Nephron progenitor cell (in vitro differentiated cells): ENCODE measurements around the gene AP2A2.

Experiments
- DNase-seq: peaks from one replicate; pipeline ENCODE4 v3.0.0; 2021
- H3K27ac Mint-ChIP-seq: 2 replicates; pipeline ENCODE4 v1.8.0; 2021; ENCODE audit warnings: mild to moderate bottlenecking, moderate library complexity, mixed read lengths
- H3K27me3 Mint-ChIP-seq: 2 replicates; pipeline ENCODE4 v1.8.0; 2021; ENCODE audit warnings: mild to moderate bottlenecking, low read depth, mixed read lengths; ENCODE audit not compliant: poor library complexity
- H3K36me3 Mint-ChIP-seq: 2 replicates; pipeline ENCODE4 v1.8.0; 2021; ENCODE audit warnings: low read depth, mixed read lengths
- H3K4me1 Mint-ChIP-seq: 2 replicates; pipeline ENCODE4 v1.8.0; 2021; ENCODE audit warnings: mixed read lengths
- H3K4me3 Mint-ChIP-seq: 2 replicates; pipeline ENCODE4 v1.8.0; 2021; ENCODE audit warnings: mild to moderate bottlenecking, moderate library complexity, mixed read lengths
- H3K9me3 Mint-ChIP-seq: 2 replicates; pipeline ENCODE4 v1.8.0; 2021; ENCODE audit warnings: mild to moderate bottlenecking, moderate library complexity, mixed read lengths
- CTCF ChIP-seq: fragments of 200-600 bp; sonication (generic); IDR thresholded peaks from 2 replicates; pipeline ENCODE4 v1.5.0; 2021; ENCODE audit warnings: antibody characterized with exemption

The AP2A2 gene

GRCh38 chr11:897253-898142 lies 28.2 kb upstream of the AP2A2 start:
- TF ChIP-seq CTCF: no peak
- H3K9me3 Mint-ChIP-seq: no peaks in the 10 kb centered on the region

GRCh38 chr11:898143-898511 lies 27.5 kb upstream of the AP2A2 start:
- DNase-seq: peak; percentile 30
- Mint-ChIP-seq H3K4me1 (peaks cover 15% of the 10 kb centered on the region), H3K4me3 (no peak overlapping the region), H3K27me3 (no peaks in the 10 kb centered on the region), H3K9me3 (no peaks in the 10 kb centered on the region), H3K27ac (no peak overlapping the region), H3K36me3 (peaks cover 6% of the 10 kb centered on the region)
- peak; percentile 5 for TF ChIP-seq CTCF

More at GRCh38 chr11:897253-898142, 28.2 kb upstream of the AP2A2 start:
- H3K4me1 Mint-ChIP-seq: peaks cover 15% of the 10 kb centered on the region
- no peak overlapping the region for H3K27ac Mint-ChIP-seq
- peaks cover 6% of the 10 kb centered on the region for H3K36me3 Mint-ChIP-seq
- H3K4me3 Mint-ChIP-seq: no peak overlapping the region
- no peaks in the 10 kb centered on the region for H3K27me3 Mint-ChIP-seq
- DNase-seq: no peak

- Mint-ChIP-seq H3K4me1 (peaks cover 11% of the 10 kb centered on the region), H3K4me3 (no peak overlapping the region), H3K36me3 (peaks cover 6% of the 10 kb centered on the region), H3K27ac (no peak overlapping the region), H3K9me3 (no peaks in the 10 kb centered on the region), H3K27me3 (no peaks in the 10 kb centered on the region)
- TF ChIP-seq CTCF: peak; percentile 3
- DNase-seq: peak; percentile 48
These were observed 27.0 kb upstream of the AP2A2 start for GRCh38 chr11:898540-899190.

- no peaks in the 10 kb centered on the region for H3K27me3 Mint-ChIP-seq
- H3K4me3 Mint-ChIP-seq: no peak overlapping the region
- TF ChIP-seq CTCF: no peak
- DNase-seq: no peak
- peaks cover 16% of the 10 kb centered on the region for H3K36me3 Mint-ChIP-seq
- no peak overlapping the region for H3K27ac Mint-ChIP-seq
- no peaks in the 10 kb centered on the region for H3K9me3 Mint-ChIP-seq
- peaks cover 9% of the 10 kb centered on the region for H3K4me1 Mint-ChIP-seq
These were observed 25.9 kb upstream of the AP2A2 start for GRCh38 chr11:899724-900123.

GRCh38 chr11:900545-900944 lies 25.1 kb upstream of the AP2A2 start:
- Mint-ChIP-seq H3K4me3 (no peak overlapping the region), H3K36me3 (peaks cover 18% of the 10 kb centered on the region), H3K9me3 (no peaks in the 10 kb centered on the region), H3K27me3 (no peaks in the 10 kb centered on the region), H3K4me1 (peaks cover 6% of the 10 kb centered on the region), H3K27ac (no peak overlapping the region)
- no peak for DNase-seq
- no peak for TF ChIP-seq CTCF
